ENCODE results near the gene PCDH17.

DNA sequence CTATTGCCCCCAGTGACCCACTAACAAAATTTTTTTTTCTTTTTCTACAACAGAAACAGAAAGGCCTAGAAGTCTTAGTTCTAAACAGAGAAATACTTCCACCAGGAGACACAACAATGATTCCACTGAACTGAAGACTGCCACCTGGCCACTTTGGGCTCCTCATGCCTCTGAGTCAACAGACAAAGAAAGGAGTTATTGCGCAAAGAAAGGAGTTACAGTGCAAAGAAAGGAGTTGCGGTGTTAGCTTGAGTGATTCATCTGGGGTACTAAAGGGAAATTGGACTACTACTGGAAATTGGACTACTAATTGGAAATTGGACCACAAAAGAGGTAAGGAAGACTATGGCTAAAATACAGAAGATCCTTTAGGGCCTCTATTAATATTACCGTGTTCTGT lies 116.6 kb downstream of the PCDH17 start:
- TF ChIP-seq POLR2AphosphoS5 (IDR thresholded peaks at IDR 0.05; ENCODE audit: low read depth, low read length), result no peak
- TF ChIP-seq, protein P1, sequence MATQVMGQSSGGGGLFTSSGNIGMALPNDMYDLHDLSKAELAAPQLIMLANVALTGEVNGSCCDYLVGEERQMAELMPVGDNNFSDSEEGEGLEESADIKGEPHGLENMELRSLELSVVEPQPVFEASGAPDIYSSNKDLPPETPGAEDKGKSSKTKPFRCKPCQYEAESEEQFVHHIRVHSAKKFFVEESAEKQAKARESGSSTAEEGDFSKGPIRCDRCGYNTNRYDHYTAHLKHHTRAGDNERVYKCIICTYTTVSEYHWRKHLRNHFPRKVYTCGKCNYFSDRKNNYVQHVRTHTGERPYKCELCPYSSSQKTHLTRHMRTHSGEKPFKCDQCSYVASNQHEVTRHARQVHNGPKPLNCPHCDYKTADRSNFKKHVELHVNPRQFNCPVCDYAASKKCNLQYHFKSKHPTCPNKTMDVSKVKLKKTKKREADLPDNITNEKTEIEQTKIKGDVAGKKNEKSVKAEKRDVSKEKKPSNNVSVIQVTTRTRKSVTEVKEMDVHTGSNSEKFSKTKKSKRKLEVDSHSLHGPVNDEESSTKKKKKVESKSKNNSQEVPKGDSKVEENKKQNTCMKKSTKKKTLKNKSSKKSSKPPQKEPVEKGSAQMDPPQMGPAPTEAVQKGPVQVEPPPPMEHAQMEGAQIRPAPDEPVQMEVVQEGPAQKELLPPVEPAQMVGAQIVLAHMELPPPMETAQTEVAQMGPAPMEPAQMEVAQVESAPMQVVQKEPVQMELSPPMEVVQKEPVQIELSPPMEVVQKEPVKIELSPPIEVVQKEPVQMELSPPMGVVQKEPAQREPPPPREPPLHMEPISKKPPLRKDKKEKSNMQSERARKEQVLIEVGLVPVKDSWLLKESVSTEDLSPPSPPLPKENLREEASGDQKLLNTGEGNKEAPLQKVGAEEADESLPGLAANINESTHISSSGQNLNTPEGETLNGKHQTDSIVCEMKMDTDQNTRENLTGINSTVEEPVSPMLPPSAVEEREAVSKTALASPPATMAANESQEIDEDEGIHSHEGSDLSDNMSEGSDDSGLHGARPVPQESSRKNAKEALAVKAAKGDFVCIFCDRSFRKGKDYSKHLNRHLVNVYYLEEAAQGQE (IDR thresholded peaks at IDR 0.05; ENCODE audit: insufficient read depth in 1 of 2, low read depth in 2 of 2, low read length in 2 of 2), result no peak

Data from PFSK-1 (cell line).